Measurements from ENCODE around the gene TCHP. TPM values are rescaled to one million over a fixed set of nuclear protein-coding genes. Genes with fewer than 3 reads are reported as not detected.

TCHP gene
- polyA plus RNA-seq, 1 donor: 21.0 TPM

DNA sequence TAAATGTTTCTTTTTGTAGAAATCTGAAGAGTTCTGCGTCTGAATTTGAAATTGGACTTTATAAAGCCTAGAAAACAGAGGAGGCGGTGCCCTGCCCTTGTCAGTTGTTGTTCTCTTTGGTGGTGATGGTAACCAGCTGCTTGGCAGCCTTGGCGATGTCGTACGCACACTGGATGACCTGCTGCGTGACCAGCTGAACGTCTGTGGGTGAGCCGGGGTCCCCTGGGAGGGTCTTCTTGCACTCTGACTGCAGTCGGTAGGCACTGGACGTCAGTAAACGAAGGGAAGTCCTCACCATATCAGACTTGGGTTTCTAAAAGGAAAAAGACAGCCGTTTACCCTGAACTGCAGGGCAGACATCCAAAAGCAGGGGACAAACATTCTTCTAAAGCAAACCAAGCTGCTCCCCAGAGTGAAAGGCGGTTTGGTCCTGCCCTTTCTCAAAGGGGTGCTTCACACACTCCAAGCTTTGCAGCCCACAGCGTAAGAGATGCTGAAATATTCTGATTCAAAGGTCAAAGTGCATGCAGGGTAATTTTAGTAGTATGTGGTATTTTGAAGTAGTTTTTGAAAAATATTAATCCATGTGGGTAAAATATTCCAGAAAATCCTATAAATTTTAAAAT lies 32.9 kb downstream of the TCHP start:
- no peak for DNase-seq (ENCODE audit: low read depth)

DNA sequence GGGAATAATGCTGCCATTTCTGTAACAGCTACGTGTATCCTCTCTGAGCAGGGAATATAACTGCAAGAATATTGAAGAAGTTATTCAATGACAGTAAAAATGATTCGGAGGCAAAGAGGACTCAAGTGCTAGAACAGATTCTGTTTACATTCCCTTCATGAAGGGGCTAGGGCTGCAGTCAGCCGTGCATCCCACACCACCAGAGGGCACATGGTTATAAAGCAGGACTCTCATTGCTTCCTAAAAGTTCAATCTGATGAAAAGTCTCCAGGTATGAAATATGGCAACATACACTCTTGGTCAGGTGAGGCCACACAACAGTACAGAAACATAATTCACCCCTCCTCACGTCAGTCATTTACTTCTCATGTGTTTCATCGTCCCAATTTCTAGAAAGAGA lies 34.0 kb downstream of the TCHP start:
- DNase-seq (ENCODE audit: low read depth): no peak

DNA sequence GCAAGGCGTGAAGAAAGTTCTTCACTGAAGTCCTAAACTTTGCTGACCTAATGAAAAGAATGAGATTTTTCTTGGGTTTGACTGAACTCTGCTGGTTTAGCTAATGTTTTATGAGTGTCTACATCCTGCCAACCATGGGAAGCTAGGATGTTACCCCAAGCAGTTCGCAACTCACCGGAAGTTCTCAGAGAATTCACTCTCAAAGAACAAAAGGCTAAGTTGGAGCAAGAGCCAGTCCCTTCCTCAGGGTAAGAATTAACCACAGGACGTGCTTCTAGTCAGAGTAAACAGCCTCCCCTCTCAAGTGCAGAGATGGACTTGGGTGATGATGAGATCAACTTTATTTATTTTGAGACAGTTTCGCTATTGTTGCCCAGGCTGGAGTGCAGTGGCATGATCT lies 37.3 kb downstream of the TCHP start:
- no peak for DNase-seq (ENCODE audit: low read depth)

DNA sequence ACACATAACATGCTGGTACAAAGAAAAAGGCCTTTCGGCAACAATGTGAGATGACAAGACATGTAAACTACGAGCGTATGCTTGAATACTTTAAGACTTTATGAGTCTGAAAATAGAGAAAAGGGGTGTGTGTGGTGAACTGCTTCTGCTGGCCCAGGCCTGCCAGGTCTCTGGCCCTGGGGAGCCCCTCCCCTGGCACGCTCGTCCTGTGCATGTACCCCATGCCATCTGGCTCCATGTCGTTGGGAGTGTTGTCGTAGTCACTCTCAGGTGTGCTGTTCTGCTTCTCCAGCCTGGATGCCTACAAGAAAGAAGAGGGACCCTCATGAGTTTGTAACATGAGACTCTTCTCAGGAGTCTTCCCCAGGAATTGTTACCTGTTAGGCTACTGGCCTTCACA lies 38.9 kb downstream of the TCHP start:
- no peak for DNase-seq (ENCODE audit: low read depth)

DNA sequence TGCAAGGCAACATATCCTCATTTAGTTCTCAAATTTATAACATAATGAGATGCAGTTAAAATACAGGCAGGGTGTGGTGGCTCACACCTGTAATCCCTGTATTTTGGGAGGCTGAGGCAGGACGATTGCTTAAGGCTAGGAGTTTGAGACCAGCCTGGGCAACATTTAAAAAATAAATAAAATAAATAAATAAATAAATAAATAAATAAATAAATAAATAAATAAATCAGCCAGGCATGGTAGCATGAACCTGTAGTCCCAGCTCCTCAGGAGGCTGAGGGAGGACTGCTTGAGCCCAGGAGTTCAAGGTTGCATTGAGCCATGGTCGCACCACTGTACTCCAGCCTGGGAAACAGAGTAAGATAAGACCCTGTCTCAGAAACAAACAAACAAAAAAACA lies 39.4 kb downstream of the TCHP start:
- DNase-seq (ENCODE audit: low read depth): no peak

DNA sequence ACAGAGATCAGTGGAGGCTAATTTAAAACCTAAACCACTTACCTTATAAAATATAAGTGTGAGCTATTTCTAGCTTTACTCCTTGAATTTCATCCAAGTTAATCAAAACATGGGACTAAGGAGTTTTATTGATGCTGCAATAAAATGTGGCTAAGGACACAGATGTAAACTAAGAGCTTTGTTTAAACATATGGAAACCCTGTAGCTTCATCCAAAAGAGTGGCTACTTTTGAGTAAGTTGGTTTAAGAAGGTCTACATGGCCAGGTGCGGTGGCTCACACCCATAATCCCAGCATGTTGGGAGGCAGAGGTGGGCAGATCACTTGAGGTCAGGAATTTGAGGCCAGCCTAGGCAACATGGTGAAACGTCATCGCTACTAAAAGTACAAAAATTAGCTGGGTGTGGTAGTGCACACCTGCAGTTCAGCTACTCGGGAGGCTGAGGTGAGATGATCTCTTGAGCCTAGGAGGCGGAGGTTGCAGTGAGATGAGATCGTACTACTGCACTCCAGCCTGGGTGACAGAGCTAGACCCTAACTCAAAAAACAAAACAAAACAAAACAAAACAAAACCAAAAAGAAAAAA lies 40.4 kb downstream of the TCHP start:
- DNase-seq (ENCODE audit: low read depth): no peak

DNA sequence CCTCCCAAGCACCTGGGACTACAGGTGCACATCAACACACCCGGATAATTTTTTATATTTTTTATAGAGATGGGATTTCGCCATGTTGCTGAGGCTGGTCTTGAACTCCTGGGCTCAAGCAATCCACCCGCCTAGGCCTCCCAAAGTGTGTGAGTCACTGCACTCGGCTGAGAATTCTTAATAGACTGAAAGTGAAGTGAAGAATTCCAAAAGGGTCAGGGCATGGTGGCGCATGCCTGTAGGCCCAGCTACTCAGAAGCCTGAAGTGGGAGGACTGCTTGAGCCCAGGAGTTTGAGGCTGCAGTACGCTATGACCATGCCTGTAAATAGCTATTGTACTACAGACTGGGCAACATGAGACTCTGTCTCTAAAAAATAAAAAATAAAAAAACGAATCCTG lies 43.7 kb downstream of the TCHP start:
- DNase-seq (ENCODE audit: low read depth): no peak

DNA sequence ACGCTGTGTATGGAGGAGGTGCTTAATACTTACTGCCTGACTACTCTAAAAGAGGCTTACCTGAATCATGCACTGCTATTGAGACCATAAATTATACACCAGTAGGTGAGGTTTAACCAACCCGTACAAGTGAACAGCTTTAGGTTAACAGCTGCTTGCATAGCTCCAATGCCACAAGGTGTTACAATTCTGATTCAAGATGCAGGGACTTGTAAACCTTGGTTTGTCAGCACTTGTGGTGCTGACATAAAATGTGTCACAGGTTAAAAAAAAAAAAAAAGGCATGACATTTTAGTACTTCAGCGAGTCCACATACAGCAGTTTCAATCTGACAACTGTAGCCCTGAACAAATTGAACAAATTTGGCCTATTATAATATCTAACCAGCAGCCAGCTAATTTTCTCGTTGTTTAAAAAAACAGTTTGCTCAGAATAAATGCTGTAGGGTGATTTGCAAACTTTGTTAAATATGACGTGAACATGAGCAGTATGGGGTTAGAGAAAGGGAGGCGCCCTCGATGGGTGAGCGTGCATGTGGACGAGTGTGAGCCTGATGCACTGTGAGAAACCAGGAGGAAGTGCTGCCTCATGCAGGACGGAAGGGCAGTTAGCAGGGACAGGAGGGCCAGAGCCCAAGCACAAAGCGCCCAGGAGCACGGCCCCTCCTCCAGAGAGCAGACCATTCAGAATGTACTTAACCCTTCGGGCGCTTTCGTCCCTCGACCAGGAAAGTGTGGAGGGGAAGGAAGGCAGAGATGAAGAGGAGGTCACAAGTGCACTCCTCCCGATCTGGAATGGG lies 44.7 kb downstream of the TCHP start:
- DNase-seq (ENCODE audit: low read depth): no peak

DNA sequence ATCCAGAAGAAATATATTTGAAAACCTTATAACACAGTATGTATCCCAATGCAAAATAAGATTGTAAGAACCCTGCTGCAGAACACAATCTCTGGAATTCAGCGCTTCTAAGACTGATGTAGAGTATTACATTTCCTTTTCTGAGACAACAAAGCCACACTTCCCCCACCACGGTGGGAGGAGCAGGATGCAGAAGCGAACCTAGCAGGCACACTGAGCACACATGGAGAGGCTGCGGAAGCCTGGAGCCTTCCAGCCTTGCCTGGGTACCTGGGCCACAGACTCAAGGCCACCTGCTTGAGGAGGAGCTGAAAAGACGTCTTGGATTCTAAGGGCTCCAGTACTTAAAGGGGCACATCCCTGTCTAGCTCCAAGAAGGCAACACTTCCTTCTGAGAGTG lies 46.4 kb downstream of the TCHP start:
- no peak for DNase-seq (ENCODE audit: low read depth)

DNA sequence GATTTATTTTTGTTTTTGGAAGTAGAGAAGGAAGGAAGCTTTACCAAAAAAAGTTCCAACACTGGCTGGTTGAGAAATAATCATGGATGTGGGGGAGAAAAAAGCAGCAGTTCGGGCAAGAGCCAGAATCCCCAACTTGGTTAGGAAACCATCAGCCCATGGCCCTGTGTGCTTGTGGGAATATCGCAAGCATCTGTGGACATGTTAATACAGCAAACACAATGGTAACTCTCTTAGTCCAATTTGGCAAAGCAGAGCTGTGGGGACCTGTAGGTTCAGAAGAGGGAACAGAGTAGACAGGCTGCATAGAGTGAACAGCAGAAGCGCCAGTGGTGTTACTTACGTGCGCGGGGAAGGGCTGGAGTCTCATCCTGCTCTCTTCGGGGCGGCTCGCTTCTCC lies 46.8 kb downstream of the TCHP start:
- DNase-seq (ENCODE audit: low read depth): no peak

DNA sequence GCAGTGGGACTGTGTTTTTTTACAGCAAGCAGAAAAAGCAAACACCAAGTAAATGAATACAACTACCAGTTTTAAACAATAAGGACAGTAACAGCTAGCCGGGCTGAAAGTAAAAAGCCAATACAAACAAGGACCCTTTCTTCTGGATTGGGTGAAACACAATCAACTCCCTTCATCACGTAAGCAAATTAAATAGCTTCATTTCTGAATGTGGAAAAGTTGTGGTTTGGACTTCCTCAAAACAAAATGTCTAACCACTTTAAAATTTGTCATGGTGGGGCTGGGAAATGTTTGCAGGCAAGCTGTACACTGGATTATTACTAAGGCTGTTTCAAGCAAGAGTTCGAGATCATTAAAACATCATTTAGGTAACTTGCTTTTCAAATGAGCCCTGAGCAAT lies 47.4 kb downstream of the TCHP start:
- DNase-seq (ENCODE audit: low read depth): no peak

DNA sequence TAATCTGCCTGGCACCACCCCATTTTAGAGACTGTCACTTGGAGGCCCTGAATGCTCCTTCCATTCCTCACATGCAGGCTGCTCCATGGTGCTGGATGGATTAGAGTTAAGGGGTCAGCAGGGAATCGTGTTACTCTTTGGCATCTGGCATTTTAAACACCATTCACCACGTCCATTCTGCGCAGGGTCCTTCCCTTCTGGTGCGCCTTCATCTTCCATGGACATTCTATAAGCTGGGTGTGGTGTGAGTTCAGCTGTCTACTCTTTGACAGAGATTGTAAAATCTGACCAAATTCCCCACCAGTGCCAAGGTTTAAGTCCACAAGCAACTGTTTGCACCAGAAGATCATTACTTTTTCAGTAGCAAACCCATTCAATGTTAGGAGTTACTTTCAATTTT lies 48.3 kb downstream of the TCHP start:
- no peak for DNase-seq (ENCODE audit: low read depth)

DNA sequence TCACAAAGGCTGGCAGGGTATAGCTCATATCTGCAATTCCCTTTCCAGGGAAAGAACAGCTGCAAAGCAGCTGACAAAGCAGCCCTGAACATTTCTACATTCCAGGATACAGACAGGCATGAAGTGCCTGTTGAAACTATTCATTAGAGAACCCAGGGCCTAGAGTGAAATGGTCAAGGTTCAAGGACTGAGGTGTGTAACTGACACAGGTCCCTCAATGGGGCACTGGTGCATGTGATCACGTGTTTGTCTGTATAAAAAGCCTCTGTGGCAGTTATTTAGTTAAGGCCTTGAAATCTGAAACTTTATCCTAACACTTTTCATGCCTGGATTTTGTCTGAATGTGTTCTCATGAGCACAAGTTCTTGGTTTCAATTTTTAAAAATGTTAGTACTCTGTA lies 49.0 kb downstream of the TCHP start:
- no peak for DNase-seq (ENCODE audit: low read depth)

DNA sequence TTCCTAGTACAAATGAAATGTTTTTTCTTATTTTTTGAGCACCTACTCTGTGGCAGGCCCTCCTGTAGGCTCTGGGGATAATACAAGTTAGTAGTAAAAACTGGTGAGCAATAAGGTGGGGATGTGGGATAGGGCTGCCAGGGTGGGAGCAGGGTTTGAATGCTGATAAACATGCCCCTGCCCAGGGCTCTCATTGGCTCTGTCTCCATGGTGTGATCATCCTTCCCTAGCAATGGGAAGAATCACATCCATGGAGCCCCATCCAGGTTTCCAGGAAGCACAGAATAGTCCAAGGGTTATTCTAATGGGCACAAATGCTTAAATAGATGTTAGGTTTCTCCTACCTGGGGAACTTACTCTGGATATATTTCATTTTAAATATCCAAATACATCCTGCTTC lies 50.6 kb downstream of the TCHP start:
- no peak for DNase-seq (ENCODE audit: low read depth)

DNA sequence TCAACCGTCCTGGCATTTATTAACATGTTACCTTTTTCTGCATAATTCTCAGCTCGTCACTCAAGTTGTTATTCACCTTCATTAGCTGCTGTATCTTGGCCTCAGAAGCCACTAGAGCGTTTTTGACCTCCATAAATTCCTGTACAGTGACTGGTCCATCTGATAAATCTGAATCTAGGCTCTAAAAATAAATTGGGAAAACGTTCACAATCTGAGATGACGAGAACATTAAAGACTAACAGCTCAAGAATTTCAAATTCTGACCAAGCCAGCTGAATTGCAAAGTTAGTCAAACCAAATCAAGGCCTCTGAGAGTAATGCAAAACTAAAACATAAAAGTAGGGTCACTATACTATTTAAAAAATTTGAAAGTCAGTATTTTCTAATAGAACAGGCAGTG lies 51.1 kb downstream of the TCHP start:
- no peak for DNase-seq (ENCODE audit: low read depth)

DNA sequence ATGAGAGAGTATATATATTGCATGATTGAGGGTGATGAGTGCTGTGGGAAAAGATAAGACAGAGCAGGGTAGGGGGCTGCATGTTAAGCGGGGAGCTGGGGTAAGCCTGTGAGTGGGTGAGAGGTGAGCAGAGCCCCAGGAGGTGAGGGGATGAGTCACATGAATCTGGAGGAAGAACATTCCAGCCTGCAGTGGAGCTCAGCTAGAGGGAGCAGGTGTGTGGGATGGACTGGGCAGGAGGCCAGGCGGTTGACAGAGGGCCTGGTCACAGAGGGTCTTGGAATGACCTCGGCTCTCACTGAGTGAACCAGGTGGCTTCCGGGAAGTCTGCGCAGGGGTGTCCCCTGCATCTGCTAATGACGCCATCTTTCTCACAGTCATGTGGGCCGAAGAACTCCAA lies 51.7 kb downstream of the TCHP start:
- no peak for DNase-seq (ENCODE audit: low read depth)

DNA sequence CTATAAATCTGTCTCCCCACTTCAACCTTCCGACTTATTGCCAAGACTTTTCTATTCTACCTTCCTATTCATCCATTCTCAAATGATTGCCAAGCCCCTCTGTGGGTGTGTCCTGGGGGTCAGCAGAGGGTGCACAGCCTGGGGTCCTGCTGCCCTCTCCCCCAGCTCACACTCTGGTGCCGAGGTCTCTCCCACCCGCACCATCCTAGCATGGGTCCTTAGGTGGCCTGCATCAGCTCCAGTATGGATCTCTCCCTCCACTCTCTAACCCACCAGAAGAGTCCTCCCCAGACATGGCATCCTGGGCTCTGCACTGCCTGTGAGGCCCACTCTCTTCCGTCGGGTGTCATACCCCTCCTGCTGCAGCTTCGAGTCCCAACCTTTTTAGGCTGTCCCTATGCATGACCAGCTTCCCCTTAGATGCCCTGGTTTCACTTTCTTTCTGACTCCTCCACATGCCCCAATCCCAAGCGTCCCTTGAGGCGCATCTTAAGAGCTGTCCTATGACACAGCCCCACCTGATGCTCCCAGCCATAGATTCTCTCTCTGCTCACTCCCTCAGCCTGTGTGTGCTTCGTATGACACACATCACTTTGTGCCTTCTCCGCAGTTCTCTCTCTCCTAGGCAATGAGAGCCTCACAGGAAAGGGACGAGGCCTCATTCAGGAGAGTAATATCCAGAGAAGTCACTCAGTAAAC lies 52.2 kb downstream of the TCHP start:
- DNase-seq (ENCODE audit: low read depth): no peak

DNA sequence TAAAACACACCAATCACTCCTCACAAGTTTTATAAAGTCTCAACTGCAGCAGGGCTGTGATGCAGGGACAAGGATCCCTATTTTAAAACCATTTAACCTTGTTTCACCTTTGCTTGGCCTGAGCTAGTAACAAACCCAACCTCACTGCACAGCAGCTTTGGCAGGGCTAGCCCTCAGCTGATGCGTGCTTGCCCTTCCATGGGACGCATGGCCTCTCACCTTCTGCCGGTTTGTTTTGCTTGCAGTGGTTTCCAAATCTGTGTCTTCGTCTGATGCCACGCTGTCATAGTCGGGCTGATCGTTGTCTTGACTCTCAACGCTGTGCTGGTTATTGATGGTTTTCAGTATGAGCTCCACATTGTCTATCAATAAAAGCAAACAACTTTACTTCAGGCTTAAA lies 52.8 kb downstream of the TCHP start:
- no peak for DNase-seq (ENCODE audit: low read depth)

DNA sequence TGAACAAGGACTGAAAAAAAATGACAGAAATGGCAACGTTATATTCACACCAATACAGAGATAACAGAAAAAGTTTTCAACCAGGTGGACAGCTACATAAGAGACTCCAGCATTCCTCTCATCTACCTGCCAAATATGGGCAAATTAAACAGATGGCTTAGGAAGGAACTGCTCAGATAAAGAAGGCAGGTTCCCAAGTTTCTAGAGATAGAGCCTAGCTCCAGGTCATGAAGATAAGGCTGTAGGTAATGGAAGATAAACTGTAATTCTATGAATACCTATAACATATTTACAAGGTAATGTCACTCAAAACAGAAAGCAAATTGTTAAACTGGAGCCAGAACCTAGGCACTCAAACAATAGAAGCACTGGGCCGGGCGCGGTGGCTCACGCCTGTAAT lies 53.6 kb downstream of the TCHP start:
- no peak for DNase-seq (ENCODE audit: low read depth)

DNA sequence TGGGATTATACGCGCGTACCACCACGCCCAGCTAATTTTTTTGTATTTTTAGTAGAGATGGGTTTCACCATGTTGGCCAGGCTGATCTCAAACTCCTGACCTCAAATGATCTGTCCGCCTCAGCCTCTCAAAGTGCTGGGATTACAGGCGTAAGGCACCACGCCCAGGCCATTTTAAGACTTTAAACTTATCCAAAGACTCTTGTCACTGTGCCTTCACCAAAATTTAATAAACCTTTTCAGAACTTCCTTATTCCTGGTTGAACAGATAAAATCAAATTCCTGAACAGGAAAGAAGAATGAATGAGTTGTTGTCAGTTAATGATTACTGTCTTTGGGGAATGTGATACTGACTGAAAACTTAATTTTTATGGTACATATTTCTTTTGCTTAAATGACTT lies 58.3 kb downstream of the TCHP start:
- no peak for DNase-seq (ENCODE audit: low read depth)

DNA sequence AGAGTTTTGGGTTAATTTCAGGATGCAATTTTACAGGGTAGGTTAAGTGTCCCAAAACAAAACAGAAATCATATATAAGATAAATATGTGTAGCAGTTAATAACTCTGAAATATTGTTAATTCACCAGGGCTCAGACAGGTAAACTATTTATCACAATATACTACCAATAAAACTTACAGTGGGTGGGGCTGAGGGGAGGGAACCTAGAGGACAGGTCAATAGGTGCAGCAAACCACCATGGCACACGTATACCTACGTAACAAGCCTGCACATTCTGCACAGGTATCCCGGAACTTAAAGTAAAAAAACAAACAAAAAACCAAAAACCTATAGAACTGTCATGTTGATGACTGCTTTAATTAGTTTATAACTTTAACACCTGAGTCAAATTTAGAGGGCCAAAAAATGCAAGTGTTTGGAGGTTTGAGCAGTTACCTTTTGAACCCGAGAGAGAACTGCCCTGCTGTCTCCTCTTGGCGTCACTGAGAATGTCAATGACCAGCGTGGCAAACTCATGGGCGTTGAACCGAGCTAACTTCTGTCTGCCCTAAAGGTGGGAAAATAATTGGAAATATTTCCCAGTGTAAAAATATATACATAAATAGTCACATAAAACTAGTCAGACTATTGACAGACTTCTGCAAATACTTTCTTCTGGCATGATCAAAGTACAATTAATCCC lies 59.5 kb downstream of the TCHP start:
- DNase-seq (ENCODE audit: low read depth): no peak

DNA sequence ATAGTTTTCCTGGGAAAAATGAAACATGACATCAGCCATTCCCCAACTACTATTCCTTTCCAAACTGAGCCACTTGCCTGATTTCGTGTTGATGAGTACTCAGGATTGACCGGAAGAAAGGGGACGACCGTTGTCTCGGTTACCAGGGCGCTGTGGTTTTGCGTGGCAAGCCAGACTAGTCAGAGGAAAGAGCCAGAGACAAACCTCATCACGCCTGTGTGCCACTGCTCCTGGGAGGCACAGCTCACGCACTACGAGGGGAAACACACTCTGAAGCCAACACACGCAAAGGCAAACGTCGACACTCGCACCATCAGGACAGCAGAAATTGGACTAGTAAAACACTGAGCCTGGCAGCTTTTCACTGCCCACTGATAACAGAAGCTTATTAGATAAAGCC lies 61.1 kb downstream of the TCHP start:
- DNase-seq (ENCODE audit: low read depth): no peak

All from forelimb muscle (tissue), 1 donor.